Spinal cord (tissue), 10 donors: ENCODE results near the gene TMEM176B. TPM values are rescaled to one million over a fixed set of nuclear protein-coding genes. Genes with fewer than 3 reads are reported as not detected.

Source experiments
- DNase-seq, 6 donors: peaks; one replicate each; pipeline versions ENCODE4 v3.0.0 to v3.0.0-alpha.2; 2013 to 2015; ENCODE audit warnings: low spot score in 6 of 6, low read depth in 4 of 6
- H3K27ac ChIP-seq: one replicate; pipeline ENCODE4 v1.5.1; 2013; ENCODE audit warnings: low read depth, low read length, control low read depth
- H3K27me3 ChIP-seq: one replicate; pipeline ENCODE4 v1.6.1; 2013; ENCODE audit warnings: low read length; ENCODE audit not compliant: control insufficient read depth, insufficient read depth
- H3K36me3 ChIP-seq: one replicate; pipeline ENCODE4 v1.6.1; 2013; ENCODE audit warnings: low read length; ENCODE audit not compliant: control insufficient read depth, insufficient read depth
- H3K4me1 ChIP-seq: one replicate; pipeline ENCODE4 v1.6.1; 2013; ENCODE audit warnings: low read length; ENCODE audit not compliant: control insufficient read depth, insufficient read depth
- H3K4me3 ChIP-seq: one replicate; pipeline ENCODE4 v1.5.1; 2013; ENCODE audit warnings: low read depth, low read length, control low read depth
- H3K9me3 ChIP-seq: one replicate; pipeline ENCODE4 v1.6.1; 2013; ENCODE audit warnings: low read length; ENCODE audit not compliant: control insufficient read depth, insufficient read depth
- WGBS: methylation state at CpG from one replicate; pipeline ENCODE4 v1.1.5; 2013; ENCODE audit warnings: missing lambda C conversion rate; ENCODE audit not compliant: insufficient coverage; 5-methylcytosine and 5-hydroxymethylcytosine counted together
- polyA plus RNA-seq, 2 donors: library from polyadenylated mRNA; unstranded; fragments of 120-200 nt; gene quantifications; one replicate each; pipeline ENCODE4 v1.2.1, GENCODE V29; 2013; ENCODE audit not compliant: insufficient read length in 2 of 2
- total RNA-seq, 2 donors: library from RNA; depleted of rRNA in 1 of 2; stranded (reverse); fragments of 120-200 nt in 1 of 2; fragments of >200 nt in 1 of 2; gene quantifications; one replicate each; pipeline versions ENCODE4 v1.2.3 to v1.2.4, GENCODE V29; 2013 to 2014
- donor health status: healthy.

Gene TMEM176B
- total and polyA plus RNA-seq, 4 donors: 21.7 to 50.6 (median 26.3) TPM

DNA sequence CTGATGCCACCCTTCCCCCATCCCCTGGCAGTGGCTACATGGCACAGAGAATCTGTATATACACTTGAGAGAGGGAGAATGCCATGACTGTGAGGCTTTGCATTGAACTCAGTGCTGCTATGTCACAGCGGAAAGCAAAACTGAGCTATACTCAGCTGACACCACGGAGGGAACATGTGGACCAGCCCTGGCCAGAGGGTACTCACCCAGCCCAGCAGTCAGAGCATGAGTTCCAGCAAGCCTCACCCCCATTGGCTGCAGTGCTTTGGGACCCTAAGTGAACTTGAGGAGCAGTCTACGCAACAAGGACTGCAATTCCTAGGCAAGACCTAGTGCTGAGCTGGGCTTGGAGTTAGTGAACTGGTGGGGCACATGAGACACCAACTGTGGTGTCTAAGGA, 41.9 kb upstream of the TMEM176B start:
- H3K36me3 ChIP-seq: no peaks in the 10 kb centered on the region
- H3K27ac ChIP-seq: no peak overlapping the region
- H3K4me1 ChIP-seq: peaks cover 17% of the 10 kb centered on the region
- no peak for DNase-seq
- WGBS: 80% methylated on average over 2 of the region's 3 CpGs
- H3K4me3 ChIP-seq: no peak overlapping the region
- no peaks in the 10 kb centered on the region for H3K27me3 ChIP-seq
- H3K9me3 ChIP-seq: peaks cover 1% of the 10 kb centered on the region

GRCh38 chr7:150838965-150839650, 38.9 kb upstream of the TMEM176B start:
- H3K4me3 ChIP-seq: no peak overlapping the region
- no peak overlapping the region for H3K27ac ChIP-seq
- 69% methylated on average over 6 of the region's 7 CpGs for WGBS
- no peak for DNase-seq
- no peaks in the 10 kb centered on the region for H3K36me3 ChIP-seq
- H3K4me1 ChIP-seq: no peaks in the 10 kb centered on the region
- no peaks in the 10 kb centered on the region for H3K27me3 ChIP-seq
- H3K9me3 ChIP-seq: peaks cover 1% of the 10 kb centered on the region

DNA sequence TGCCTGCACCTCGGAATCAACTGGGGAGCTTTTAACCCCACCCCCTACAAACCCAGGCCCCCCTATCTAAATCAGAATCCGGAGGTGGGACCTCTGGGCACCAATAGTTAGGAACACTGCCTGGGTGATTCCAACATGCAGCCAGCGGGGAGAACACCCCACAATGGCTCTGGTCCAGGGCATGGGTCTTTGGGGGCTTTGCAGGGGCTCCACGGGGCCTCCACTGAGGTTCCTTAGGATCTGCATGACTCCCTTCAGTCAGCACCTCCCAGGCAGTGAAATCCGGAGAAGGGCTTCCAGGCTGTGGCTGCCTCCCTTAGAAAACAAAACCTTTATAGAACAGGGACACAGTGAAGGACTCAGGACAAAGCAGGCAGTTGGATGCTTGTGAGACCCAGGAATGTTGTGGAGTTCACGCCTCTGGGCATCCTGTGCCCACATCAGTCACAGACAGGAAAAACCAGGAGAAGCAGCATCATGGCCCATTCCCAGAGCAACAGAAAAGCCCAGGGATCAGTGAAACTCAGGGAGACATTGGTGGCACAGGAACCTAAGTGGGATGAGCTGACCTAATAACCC, 35.6 kb upstream of the TMEM176B start:
- Histone ChIP-seq H3K4me1 (peaks cover 8% of the 10 kb centered on the region), H3K9me3 (no peaks in the 10 kb centered on the region), H3K27me3 (no peaks in the 10 kb centered on the region), H3K27ac (no peak overlapping the region), H3K4me3 (no peak overlapping the region), H3K36me3 (no peaks in the 10 kb centered on the region)
- DNase-seq: no peak
- WGBS: 88% methylated on average over 6 of the region's 6 CpGs

DNA sequence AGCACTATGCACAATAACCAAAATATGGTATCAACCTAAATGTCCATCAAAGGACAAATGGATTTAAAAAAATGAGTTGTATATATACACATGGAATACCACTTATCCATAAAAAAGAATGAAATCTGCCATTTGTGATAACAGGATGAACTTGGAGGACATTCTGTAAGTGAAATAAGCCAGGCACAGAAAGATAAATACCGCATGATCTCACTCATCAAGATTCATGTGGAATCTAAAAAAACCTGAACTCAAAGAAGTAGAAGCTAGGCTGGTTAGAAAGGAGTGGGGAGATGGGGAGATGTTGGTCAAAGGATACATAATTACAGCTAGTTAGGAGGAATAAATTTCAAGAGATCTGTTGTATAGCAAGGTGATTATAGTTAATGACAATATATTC, 34.9 kb upstream of the TMEM176B start:
- peaks cover 9% of the 10 kb centered on the region for H3K4me1 ChIP-seq
- H3K27ac ChIP-seq: no peak overlapping the region
- no peak overlapping the region for H3K4me3 ChIP-seq
- no peak for DNase-seq
- no peaks in the 10 kb centered on the region for H3K9me3 ChIP-seq
- 100% methylated on average over 1 of the region's 1 CpG for WGBS
- H3K27me3 ChIP-seq: no peaks in the 10 kb centered on the region
- no peaks in the 10 kb centered on the region for H3K36me3 ChIP-seq

GRCh38 chr7:150831851-150832250, 31.7 kb upstream of the TMEM176B start:
- peak; percentile 31 to 86 (median 63) for DNase-seq
- no peaks in the 10 kb centered on the region for H3K36me3 ChIP-seq
- no peaks in the 10 kb centered on the region for H3K9me3 ChIP-seq
- H3K4me1 ChIP-seq: peaks cover 9% of the 10 kb centered on the region
- H3K4me3 ChIP-seq: no peak overlapping the region
- no peaks in the 10 kb centered on the region for H3K27me3 ChIP-seq
- 17% methylated on average over 1 of the region's 1 CpG for WGBS
- peak overlapping the region; percentile 82 for H3K27ac ChIP-seq

GRCh38 chr7:150830937-150831336, 30.8 kb upstream of the TMEM176B start:
- Histone ChIP-seq H3K36me3 (no peaks in the 10 kb centered on the region), H3K27ac (peak overlapping the region; percentile 36), H3K4me3 (no peak overlapping the region), H3K27me3 (no peaks in the 10 kb centered on the region), H3K4me1 (peaks cover 9% of the 10 kb centered on the region), H3K9me3 (no peaks in the 10 kb centered on the region)
- WGBS: 0% methylated on average over 1 of the region's 1 CpG
- peak in 1 of 6 donors; percentile 15 for DNase-seq

- Histone ChIP-seq H3K9me3 (no peaks in the 10 kb centered on the region), H3K27ac (no peak overlapping the region), H3K36me3 (peaks cover 4% of the 10 kb centered on the region), H3K4me3 (no peak overlapping the region), H3K4me1 (peaks cover 9% of the 10 kb centered on the region), H3K27me3 (no peaks in the 10 kb centered on the region)
- DNase-seq: no peak
- WGBS: 100% methylated on average over 1 of the region's 1 CpG
Observed at GRCh38 chr7:150829426-150829825, 29.3 kb upstream of the TMEM176B start.

- Histone ChIP-seq H3K36me3 (peaks cover 4% of the 10 kb centered on the region), H3K4me1 (peaks cover 9% of the 10 kb centered on the region), H3K9me3 (no peaks in the 10 kb centered on the region), H3K4me3 (no peak overlapping the region), H3K27ac (no peak overlapping the region), H3K27me3 (no peaks in the 10 kb centered on the region)
- no peak for DNase-seq
- WGBS: 80% methylated on average over 1 of the region's 2 CpGs
Observed at GRCh38 chr7:150828384-150828783, 28.2 kb upstream of the TMEM176B start.

- no peak for DNase-seq
- H3K27me3 ChIP-seq: no peaks in the 10 kb centered on the region
- peaks cover 4% of the 10 kb centered on the region for H3K36me3 ChIP-seq
- no peaks in the 10 kb centered on the region for H3K9me3 ChIP-seq
- peaks cover 6% of the 10 kb centered on the region for H3K4me1 ChIP-seq
- H3K27ac ChIP-seq: no peak overlapping the region
- no peak overlapping the region for H3K4me3 ChIP-seq
- 87% methylated on average over 5 of the region's 6 CpGs for WGBS
Observed at GRCh38 chr7:150826061-150826849, 26.1 kb upstream of the TMEM176B start.
